NK-92 (cell line): ENCODE measurements around the gene RPS6KA2.
"Not testable (repeated sequence)": the region's sequence is repeated elsewhere in the genome, so short reads cannot be mapped to it uniquely, and the experiment has no call there.

Experiments
- DNase-seq: peaks from one replicate; lab custom pipeline; 2025; ENCODE audit not compliant: unreplicated experiment; lab: John Stamatoyannopoulos, UW

RPS6KA2 gene

DNA sequence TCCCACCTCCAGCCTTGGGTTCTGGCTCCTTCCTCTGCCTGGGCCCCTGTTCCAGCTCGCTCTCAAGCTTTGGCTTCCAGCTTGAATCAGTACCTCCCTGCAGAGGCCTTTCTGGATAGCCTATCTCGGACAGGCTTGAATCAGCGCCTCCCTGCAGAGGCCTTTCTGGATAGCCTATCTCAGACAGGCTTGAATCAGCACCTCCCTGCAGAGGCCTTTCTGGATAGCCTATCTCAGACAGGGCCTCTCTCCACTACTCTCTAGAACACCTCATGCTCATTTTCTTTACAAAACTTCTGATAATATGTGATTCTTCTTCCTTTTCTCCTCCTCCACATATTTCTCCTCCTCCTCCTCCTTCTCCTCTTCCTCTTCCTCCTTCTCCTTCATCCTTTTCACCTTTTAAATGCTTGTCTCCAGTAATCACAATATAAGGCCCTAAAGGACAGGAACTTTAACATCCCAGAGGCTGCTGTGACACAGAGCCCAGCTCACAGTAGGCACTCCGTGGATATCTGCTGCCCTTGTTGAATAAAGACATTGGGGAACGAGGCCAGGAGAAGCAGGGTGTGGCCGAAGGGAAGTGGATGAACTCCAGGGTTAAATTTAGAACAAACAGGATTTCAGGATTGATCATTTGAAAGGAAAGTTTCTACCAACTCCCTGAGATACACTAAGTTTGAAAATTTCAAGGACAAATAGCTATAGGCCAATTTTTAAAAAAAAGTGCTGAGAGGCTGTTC, 9.3 kb upstream of the RPS6KA2 start:
- no peak for DNase-seq

- no peak for DNase-seq
Measured at GRCh38 chr6:166635013-166635970, 8.2 kb upstream of the RPS6KA2 start.

DNA sequence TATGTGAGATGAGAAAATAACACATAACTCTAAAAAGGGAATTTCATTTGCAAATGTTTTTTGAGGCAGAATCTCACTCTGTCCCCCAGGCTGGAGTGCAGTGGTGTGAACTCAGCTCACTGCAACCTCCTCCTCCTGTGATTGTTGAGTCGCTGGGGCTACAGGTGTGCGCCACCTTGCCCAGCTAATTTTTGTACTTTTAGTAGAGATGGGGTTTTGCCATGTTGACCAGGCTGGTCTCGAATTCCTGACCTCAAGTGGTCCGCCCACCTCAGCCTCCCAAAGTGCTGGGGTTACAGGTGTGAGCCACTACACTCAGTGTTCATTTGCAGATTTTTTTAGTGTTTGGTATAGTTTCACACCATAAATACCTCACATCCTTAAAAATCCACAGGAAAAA, 7.5 kb upstream of the RPS6KA2 start:
- not testable (repeated sequence) for DNase-seq

DNA sequence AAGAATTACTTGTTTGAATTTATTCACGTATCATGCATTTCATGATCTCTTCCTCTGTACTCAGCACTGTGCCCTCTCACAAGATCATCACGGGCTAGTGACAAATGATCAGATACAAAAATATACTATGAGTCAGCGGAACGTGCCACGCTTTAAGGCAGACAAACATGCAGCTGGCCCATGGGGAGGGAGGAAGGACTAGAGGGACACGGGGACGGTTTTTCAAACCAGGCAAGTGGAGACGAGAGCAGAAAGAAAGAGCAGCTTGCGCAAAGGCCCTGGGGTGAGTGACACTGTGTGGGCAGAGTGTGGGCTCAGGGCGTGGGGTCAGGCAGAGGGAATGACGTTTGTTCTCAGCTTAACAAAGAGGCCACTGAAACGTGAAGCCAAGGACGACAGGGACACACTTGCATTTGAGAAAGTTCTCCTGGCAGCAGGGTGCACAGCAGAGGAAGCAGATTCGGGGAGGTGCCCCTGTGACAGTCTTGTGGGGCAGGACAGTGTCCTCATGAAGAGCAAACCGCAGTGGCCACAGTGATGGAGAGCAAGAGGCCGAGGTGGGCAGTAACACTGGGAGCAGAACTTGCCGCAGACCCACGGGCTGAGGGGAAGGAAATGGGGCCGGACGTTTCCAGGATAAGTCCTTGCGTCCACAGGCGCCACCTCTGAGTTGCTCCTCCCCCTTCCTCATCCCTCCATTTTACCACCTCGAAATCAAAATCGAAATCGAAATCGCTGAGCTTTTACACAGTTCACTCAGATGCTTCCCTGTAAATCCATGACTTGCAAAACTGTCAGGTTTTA, 6.9 kb upstream of the RPS6KA2 start:
- no peak for DNase-seq

DNA sequence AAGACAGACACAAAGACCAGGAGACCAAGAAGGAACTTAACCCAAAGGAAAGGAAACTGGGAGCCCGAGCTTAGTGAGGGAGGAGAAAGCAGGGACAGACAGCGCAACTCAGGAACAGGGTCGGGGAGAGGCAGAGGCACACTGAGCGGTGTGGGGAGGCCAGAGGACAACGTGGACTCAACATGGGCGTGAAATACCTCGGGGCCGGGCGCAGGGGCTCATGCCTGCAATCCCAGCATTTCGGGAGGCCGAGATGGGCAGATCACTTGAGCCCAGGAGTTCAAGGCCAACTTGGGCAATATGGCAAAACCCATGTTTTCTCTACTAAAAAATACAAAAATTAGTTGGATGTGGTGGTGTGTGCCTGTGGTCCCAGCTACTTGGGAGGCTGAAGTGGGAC, 5.7 kb upstream of the RPS6KA2 start:
- DNase-seq, result no peak

GRCh38 chr6:166630462-166630861, 3.4 kb upstream of the RPS6KA2 start:
- no peak for DNase-seq

DNA sequence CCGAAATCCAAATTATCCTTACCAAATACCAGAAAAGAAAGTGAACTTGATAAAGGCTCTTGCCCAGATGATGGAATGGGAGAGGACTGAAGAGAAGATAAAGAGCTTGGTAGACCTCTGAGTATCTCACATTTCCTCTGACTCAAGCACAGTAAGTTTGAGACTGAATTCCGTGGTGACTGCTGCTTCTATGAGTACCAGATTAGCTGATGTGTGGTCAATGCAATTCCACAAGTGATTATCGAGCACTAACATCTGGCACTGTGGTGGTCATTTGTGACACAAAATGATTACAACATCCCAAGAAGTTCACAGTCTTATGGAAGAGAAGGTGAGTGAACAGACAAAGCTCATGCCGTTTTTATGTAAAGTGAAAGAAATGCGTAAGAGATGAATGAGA, 2.6 kb upstream of the RPS6KA2 start:
- no peak for DNase-seq

DNA sequence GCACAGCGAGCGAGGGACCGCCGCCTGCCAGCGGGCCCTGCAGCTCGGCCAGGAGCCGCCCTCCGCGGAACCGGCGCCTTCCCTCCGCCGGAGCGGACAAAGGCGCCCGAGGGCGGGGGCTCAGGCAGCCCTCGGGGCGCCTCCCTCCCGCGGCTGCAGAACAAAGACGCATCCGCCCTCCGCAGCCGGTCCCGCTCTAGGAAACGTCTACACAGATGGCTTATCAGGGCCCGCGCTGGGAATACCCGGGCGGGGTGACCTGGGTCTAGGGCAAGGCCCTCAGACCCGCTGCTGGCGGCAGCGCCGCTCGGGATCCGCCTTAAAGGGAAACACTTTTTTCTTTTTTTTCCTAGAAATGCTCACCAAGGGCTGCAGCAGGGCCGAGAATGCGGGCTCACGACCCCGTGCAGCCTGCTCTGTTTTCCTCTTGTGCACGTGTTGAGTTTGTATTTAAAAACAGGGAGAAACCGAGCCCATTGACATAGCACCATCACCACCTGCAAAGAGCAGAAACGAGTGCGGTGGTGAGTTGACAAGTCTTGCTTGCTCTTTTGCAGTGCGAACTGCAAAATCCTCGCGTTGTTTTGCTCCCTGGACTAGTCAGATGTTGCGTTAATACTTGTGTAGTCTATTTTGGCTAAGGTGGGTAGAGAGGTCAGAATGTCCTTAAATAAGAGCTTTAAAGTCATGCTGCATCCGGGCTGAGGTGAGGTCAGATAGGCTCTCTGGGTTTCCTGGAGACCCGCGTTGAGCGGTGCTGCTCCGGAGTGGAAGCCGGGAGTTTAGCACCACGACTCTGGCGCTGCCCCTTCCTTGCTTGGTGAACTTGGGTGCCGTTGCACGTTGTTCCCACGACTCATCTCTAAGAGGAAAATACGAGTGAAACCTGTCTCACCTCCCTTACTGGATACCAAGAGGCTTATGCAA, 1.1 kb upstream of the RPS6KA2 start:
- DNase-seq, result no peak

GRCh38 chr6:166626177-166627032, 646 bp downstream of the RPS6KA2 start:
- DNase-seq, result no peak

DNA sequence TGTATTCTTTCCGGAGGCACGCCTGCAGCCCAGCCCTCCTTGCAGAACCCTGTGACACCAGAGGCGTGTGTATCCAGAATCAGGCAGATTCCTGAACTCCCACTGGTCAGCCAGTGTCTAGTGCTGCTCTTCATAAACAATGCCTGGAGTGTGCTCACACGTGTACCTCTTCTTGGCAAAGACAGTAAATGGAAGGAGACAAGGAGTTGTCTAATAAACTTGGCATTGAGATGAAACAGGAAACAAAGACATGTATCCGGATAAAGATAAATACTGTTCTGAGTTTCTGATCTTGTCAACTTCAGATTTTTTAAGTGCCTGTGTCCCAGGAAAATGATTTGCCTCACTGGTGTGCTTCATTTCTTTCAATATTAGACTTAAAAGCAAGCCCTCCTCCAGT, 1.7 kb downstream of the RPS6KA2 start:
- no peak for DNase-seq

DNA sequence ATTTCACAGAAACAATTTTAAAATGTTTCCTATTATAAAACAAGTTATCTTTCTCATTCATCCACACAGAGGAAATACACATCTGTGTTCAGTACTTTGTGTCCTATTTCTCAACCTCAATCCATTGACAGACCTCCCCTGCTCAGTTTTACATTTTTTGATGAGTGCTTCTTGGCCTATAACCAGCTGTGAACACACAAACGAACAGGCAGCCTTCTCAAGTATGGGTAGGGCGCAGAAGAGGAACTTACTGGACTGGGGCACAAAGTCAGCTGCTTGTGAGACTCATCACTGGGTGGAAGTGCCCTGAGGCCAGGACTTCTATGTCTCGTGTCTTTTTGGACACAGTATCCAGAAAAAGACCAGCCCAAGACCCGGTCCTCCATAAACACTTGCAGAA, 2.8 kb downstream of the RPS6KA2 start:
- no peak for DNase-seq

DNA sequence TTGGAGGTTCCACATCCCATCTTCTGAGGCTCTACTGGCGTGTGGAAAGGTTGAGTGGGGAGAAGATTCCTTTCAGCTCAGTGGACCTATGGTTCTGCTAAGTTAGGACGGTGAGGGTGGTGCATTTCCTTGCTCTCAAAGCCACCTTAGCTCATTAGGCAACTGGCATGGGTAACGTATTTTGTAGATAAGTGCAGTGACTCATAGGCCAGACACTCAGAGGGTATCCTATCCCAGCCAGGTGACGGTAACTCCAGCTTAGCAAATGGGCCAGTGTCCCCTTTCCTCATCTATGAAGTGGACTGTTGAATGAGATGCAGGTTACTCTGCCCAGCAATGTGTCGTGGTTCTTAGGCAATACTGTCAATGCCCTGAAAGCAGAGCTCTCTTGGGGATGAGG, 3.7 kb downstream of the RPS6KA2 start:
- no peak for DNase-seq

- DNase-seq, result no peak
Measured at GRCh38 chr6:166621114-166621540, 5.9 kb downstream of the RPS6KA2 start.

GRCh38 chr6:166620478-166621113, 6.5 kb downstream of the RPS6KA2 start:
- no peak for DNase-seq

GRCh38 chr6:166619912-166620311, 7.1 kb downstream of the RPS6KA2 start:
- no peak for DNase-seq

DNA sequence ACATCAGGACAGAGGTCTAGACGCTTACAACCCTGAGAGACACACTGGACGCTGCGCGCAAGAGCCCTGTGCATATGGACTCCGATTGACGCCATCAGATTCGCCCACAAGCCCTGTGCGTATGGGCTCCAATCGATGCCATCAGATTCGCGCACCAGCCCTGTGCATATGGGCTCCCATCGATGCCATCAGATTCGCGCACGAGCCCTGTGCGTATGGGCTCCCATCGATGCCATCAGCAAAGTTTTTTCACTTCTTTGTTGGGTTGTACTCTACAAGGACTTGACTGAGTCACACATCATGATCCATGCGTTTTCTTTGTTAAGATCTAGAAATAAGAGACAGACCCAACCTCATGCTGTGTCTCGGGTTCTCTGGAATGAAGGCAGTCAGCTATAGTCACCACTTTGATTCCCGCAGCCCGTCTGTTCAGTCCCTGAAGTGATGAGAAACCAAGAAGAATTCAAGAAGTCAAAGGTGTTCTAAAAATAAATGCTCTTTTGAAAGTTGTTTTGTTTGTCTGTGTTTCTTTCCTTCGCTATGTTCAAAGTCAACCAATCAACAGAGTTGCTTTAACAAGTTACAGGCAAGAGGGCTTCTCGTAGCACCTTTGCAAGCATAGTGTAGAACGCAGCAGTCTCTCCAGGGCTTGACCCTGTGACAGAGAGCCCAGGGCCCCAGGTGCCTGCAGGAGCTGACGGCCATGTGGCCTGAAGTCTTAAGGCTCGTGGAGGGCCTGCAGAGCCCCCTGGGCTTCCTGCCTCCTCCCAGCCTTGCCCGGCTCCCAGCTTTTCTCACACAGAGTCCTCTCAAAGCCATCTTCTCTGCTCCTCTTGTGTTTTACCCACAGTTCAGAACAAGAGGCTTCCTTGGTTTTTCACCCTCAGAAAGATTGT, 7.9 kb downstream of the RPS6KA2 start:
- DNase-seq, result no peak

DNA sequence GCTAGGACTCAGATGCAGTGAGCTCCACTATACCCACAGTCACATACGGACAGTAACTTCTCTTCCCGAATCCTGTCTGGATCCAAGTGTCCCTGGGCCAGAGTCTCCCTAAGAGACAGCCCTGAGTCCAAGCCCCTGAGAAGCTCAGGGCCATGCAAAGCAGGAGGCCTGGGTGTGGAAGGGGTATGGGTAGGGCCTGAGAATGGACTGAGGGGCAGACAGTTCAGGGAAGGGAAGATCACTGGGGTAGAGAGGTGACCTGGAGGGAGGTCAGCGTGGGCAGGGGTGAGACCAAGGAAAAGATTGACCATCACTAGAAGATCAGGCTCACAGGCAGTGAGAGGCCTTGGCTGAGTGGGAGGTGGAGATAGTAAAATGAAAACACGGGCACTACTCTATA, 8.8 kb downstream of the RPS6KA2 start:
- no peak for DNase-seq

- no peak for DNase-seq
Measured at GRCh38 chr6:166617359-166617758, 9.7 kb downstream of the RPS6KA2 start.
